AG08395 (cell line): ENCODE results near the gene HMGN1.
A peak's percentile ranks its signal among the peaks of the same experiment; 100 is the strongest.

Experiments
- DNase-seq: peaks from one replicate; pipeline ENCODE4 v3.0.0; 2012; ENCODE audit warnings: mixed read lengths, low spot score

The HMGN1 gene

GRCh38 chr21:39330001-39330400, 18.9 kb downstream of the HMGN1 start:
- no peak for DNase-seq

GRCh38 chr21:39327727-39328126, 21.2 kb downstream of the HMGN1 start:
- no peak for DNase-seq

GRCh38 chr21:39326607-39327307, 22.1 kb downstream of the HMGN1 start:
- no peak for DNase-seq

GRCh38 chr21:39325458-39325857, 23.4 kb downstream of the HMGN1 start:
- no peak for DNase-seq

- no peak for DNase-seq
Measured at GRCh38 chr21:39321424-39321823, 27.5 kb downstream of the HMGN1 start.

- DNase-seq: peak; percentile 53
Measured at GRCh38 chr21:39319814-39320332, 29.0 kb downstream of the HMGN1 start.

GRCh38 chr21:39319251-39319756, 29.6 kb downstream of the HMGN1 start:
- peak; percentile 55 for DNase-seq

GRCh38 chr21:39318091-39318959, 30.6 kb downstream of the HMGN1 start:
- no peak for DNase-seq

GRCh38 chr21:39317134-39318090, 31.5 kb downstream of the HMGN1 start:
- DNase-seq: no peak

GRCh38 chr21:39316729-39317128, 32.2 kb downstream of the HMGN1 start:
- DNase-seq: no peak

GRCh38 chr21:39315603-39316445, 33.1 kb downstream of the HMGN1 start:
- DNase-seq: no peak

- peak; percentile 39 for DNase-seq
Measured at GRCh38 chr21:39314143-39315027, 34.5 kb downstream of the HMGN1 start.

- peak; percentile 79 for DNase-seq
Measured at GRCh38 chr21:39313571-39314142, 35.2 kb downstream of the HMGN1 start, which contains the start of gene BRWD1. BRWD1 (minus strand) TSS chr21:39313632; CDS start chr21:39313491, 141 bp downstream.

GRCh38 chr21:39313042-39313570, 35.8 kb downstream of the HMGN1 start:
- DNase-seq: no peak

GRCh38 chr21:39312112-39313041, 36.5 kb downstream of the HMGN1 start:
- peak; percentile 100 for DNase-seq

- no peak for DNase-seq
Measured at GRCh38 chr21:39311164-39311563, 37.7 kb downstream of the HMGN1 start.

- DNase-seq: no peak
Measured at GRCh38 chr21:39307466-39307865, 41.4 kb downstream of the HMGN1 start.

GRCh38 chr21:39300587-39300986, 48.3 kb downstream of the HMGN1 start:
- no peak for DNase-seq
